Measurements from ENCODE around the gene PPP1R1C.

The PPP1R1C gene

DNA sequence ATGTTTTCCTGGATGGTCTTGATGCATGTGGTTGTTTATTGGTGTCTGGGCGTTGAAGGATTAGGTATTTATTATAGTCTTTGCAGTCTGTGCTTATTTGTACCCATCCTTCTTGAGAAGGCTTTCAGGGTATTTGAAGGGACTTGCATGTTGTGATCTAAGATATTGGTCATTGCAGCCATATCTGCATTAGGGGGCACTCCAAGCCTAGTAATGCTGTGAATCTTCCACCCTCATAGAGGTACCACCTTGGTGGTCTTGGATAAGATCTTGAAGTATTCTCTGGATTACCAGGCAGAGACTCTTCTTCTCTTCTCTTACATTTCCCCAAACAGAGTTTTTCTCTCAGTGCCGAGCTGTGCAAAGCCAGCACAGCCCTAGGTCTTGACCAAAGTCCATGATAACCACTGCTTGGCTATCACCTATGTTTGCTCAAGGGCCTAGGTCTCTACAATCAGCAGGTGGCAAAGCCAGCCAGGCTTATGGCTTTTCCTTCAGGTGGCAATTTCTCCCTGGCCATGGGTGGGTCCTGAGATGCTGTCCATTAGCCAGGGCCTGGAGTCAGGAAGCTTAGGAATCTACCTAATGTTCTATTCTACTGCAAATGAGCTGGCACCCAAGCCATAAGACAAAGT lies 15.4 kb upstream of the PPP1R1C start:
- TF ChIP-seq FOXP2 (optimal IDR thresholded peaks at IDR 0.05; ENCODE audit: borderline replicate concordance, extremely low read depth, extremely low read length, insufficient read depth) (no peak), SIN3A (IDR thresholded peaks at IDR 0.05; ENCODE audit: borderline replicate concordance, insufficient read depth, low read length) (no peak), TAF1 (IDR thresholded peaks at IDR 0.05; ENCODE audit: borderline replicate concordance, insufficient read depth, low read length) (no peak), POLR2AphosphoS5 (IDR thresholded peaks at IDR 0.05; ENCODE audit: low read depth, low read length) (no peak)
- TF ChIP-seq, protein P1, sequence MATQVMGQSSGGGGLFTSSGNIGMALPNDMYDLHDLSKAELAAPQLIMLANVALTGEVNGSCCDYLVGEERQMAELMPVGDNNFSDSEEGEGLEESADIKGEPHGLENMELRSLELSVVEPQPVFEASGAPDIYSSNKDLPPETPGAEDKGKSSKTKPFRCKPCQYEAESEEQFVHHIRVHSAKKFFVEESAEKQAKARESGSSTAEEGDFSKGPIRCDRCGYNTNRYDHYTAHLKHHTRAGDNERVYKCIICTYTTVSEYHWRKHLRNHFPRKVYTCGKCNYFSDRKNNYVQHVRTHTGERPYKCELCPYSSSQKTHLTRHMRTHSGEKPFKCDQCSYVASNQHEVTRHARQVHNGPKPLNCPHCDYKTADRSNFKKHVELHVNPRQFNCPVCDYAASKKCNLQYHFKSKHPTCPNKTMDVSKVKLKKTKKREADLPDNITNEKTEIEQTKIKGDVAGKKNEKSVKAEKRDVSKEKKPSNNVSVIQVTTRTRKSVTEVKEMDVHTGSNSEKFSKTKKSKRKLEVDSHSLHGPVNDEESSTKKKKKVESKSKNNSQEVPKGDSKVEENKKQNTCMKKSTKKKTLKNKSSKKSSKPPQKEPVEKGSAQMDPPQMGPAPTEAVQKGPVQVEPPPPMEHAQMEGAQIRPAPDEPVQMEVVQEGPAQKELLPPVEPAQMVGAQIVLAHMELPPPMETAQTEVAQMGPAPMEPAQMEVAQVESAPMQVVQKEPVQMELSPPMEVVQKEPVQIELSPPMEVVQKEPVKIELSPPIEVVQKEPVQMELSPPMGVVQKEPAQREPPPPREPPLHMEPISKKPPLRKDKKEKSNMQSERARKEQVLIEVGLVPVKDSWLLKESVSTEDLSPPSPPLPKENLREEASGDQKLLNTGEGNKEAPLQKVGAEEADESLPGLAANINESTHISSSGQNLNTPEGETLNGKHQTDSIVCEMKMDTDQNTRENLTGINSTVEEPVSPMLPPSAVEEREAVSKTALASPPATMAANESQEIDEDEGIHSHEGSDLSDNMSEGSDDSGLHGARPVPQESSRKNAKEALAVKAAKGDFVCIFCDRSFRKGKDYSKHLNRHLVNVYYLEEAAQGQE (IDR thresholded peaks at IDR 0.05; ENCODE audit: insufficient read depth in 1 of 2, low read depth in 2 of 2, low read length in 2 of 2): no peak

DNA sequence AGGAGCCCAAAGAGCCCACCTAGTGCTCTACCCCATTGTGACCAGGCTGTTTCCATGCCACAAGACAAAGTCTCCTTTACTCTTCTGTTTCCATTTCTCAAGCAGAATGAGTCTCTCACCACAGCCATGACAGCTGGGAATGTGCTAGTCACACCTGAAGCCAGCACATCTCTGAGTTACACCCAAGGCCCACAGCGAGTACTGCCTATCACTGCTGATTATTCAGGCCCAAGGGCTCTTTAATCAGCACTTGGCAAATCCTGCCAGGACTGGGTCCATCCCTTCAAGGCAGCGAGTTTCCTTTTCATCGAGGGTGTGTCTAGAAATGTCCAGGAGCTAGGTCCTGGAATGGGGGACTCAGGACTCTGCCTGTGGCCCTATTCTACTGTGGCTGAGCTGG lies 14.6 kb upstream of the PPP1R1C start:
- TF ChIP-seq, protein P1 (IDR thresholded peaks at IDR 0.05; ENCODE audit: insufficient read depth in 1 of 2, low read depth in 2 of 2, low read length in 2 of 2): no peak
- TF ChIP-seq SIN3A (IDR thresholded peaks at IDR 0.05; ENCODE audit: borderline replicate concordance, insufficient read depth, low read length) (no peak), FOXP2 (optimal IDR thresholded peaks at IDR 0.05; ENCODE audit: borderline replicate concordance, extremely low read depth, extremely low read length, insufficient read depth) (no peak), TAF1 (IDR thresholded peaks at IDR 0.05; ENCODE audit: borderline replicate concordance, insufficient read depth, low read length) (no peak), POLR2AphosphoS5 (IDR thresholded peaks at IDR 0.05; ENCODE audit: low read depth, low read length) (no peak)

DNA sequence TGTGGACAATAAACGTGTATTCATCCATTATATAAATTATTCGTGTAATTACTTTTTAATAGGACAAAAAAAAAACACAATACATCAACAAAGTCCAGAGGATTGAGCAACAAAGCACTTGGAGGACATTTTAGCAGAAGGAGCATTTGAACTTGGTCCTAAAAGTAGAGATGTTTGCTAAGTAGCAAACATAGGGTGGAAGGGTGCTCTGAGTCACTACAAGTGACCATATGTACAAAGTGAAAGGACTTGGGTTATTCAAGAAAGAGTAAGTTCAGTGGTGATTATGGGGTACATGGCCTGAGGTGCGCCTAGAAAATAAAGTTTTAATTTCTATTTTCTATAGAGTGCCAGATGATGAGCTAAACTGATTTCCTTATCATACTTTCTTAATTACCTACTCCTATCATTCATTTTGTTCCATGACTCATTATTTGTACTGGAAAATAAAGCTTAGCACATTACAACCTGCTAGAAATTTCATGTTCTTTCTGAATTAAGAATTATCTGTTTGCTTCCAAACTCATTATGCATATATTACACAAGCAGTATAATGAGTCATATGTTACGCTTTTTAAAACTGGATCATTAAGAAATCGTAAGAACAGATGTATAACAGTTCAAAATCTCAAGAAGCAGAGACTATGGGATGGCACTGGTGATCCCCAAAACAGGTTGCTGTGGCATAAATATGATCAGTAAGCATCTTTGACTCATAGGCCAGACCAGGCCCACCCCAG lies 13.1 kb upstream of the PPP1R1C start:
- TF ChIP-seq TAF1 (IDR thresholded peaks at IDR 0.05; ENCODE audit: borderline replicate concordance, insufficient read depth, low read length): no peak
- TF ChIP-seq FOXP2 (optimal IDR thresholded peaks at IDR 0.05; ENCODE audit: borderline replicate concordance, extremely low read depth, extremely low read length, insufficient read depth): no peak

DNA sequence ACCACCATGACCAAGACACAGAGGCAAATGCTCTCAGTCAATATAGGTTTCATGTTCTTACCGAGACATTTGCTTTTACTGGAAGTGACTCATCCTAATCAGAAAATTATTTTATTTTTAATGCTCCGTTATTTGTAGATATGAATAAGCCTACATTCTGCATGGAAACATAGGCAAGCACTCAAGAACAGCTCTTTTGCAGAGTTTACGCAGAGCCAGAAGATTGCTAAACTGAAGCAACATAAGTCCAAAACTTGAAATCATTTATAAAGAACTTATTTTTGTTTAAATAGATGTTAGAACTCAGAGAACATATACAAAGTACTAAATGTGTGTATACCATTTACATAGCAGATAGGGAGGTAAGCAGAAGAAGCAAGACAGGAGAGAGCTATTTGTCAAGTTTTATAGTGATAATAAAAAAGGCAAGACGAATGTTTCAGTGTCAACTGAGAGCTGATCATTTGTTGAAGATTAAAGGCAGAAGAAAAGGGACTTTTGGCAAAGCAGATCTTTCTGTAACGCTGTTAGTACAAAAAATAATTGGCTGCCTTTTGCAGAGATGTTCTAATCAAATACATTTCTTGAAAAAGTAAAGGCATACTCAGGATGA lies 12.4 kb upstream of the PPP1R1C start:
- TF ChIP-seq SIN3A (IDR thresholded peaks at IDR 0.05; ENCODE audit: borderline replicate concordance, insufficient read depth, low read length): no peak
- TF ChIP-seq FOXP2 (optimal IDR thresholded peaks at IDR 0.05; ENCODE audit: borderline replicate concordance, extremely low read depth, extremely low read length, insufficient read depth): no peak
- TF ChIP-seq, protein P1 (IDR thresholded peaks at IDR 0.05; ENCODE audit: insufficient read depth in 1 of 2, low read depth in 2 of 2, low read length in 2 of 2): no peak
- no peak for TF ChIP-seq TAF1 (IDR thresholded peaks at IDR 0.05; ENCODE audit: borderline replicate concordance, insufficient read depth, low read length)
- no peak for TF ChIP-seq POLR2AphosphoS5 (IDR thresholded peaks at IDR 0.05; ENCODE audit: low read depth, low read length)

DNA sequence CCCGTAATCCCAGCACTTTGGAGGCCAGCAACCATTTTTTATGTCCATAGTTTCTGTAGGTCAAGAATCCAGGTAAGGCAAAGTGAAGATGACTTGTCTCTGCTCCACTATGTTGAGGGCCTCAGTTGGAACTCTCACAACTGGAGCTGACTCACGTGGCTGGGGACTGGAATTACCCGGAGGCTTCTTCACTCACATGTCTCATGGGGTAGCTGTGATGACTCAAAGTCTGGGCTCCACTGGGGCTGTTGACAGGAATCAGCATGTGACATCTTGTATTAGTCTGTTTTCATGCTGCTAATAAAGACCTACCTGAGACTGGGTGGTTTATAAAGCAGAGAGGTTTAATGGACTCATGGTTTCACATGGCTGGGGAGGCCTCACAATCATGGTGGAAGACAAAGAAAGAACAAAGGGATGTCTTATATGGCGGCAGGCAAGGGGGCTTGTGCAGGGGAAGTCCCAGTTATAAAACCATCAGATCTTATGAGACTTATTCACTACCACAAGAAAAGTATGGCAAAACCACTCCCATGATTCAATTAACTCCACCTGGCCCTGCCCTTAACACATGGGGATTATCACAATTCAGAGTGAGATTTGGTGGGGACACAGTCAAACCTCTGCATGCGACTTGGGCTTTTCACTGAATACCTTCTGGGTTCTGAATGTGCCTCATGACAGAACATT lies 7.8 kb upstream of the PPP1R1C start:
- TF ChIP-seq FOXP2 (optimal IDR thresholded peaks at IDR 0.05; ENCODE audit: borderline replicate concordance, extremely low read depth, extremely low read length, insufficient read depth): no peak
- TF ChIP-seq, protein P1 (IDR thresholded peaks at IDR 0.05; ENCODE audit: insufficient read depth in 1 of 2, low read depth in 2 of 2, low read length in 2 of 2): no peak
- no peak for TF ChIP-seq TAF1 (IDR thresholded peaks at IDR 0.05; ENCODE audit: borderline replicate concordance, insufficient read depth, low read length)
- no peak for TF ChIP-seq SIN3A (IDR thresholded peaks at IDR 0.05; ENCODE audit: borderline replicate concordance, insufficient read depth, low read length)
- TF ChIP-seq POLR2AphosphoS5 (IDR thresholded peaks at IDR 0.05; ENCODE audit: low read depth, low read length): no peak

Measured in PFSK-1 (cell line).